ENCODE results near the gene RNLS. TPM values are rescaled to one million over a fixed set of nuclear protein-coding genes. Genes with fewer than 3 reads are reported as not detected.

RNLS gene
- total and polyA plus RNA-seq, 2 of the 8 experiments (the other 6 are each of a cell fraction or from before 2014, with no cell fraction given): 7.5 to 12.7 TPM

DNA sequence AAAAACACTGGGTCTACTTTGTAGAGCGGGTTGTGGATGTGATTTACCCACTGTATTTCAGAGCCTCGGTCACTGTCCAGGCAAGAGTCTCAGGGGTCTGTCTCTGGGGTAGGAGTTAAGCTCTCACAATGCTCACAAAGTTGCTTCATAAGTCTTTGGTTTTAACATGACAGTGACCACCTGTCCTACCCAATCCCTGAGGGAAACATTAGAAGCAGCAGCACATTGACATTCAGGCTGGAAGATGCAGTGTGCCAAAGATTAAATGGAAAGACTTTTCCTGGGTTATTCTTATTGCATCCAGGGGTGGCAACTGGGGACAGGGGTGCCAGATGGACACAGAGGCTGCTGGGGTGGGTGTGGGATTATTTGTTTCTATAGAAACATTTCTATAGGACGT is 330.0 kb downstream of the RNLS start (continued):
- TF ChIP-seq, protein P1, sequence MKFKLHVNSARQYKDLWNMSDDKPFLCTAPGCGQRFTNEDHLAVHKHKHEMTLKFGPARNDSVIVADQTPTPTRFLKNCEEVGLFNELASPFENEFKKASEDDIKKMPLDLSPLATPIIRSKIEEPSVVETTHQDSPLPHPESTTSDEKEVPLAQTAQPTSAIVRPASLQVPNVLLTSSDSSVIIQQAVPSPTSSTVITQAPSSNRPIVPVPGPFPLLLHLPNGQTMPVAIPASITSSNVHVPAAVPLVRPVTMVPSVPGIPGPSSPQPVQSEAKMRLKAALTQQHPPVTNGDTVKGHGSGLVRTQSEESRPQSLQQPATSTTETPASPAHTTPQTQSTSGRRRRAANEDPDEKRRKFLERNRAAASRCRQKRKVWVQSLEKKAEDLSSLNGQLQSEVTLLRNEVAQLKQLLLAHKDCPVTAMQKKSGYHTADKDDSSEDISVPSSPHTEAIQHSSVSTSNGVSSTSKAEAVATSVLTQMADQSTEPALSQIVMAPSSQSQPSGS (IDR thresholded peaks at IDR 0.05; ENCODE audit: low read length): no peak
- TF ChIP-seq CHD2 (IDR thresholded peaks at IDR 0.05; ENCODE audit: low read length) (no peak), HDAC2 (IDR thresholded peaks at IDR 0.05; ENCODE audit: borderline replicate concordance in 1 of 2, low read depth in 2 of 2, low read length in 2 of 2) (no peak), KDM4A (IDR thresholded peaks at IDR 0.05; ENCODE audit: low read depth, low read length, severe bottlenecking) (no peak), KDM1A (IDR thresholded peaks at IDR 0.05; ENCODE audit: borderline replicate concordance, low read length) (no peak), CREB1 (IDR thresholded peaks at IDR 0.05) (no peak), TBP (IDR thresholded peaks at IDR 0.05; ENCODE audit: low read depth, low read length) (no peak)
- TF ChIP-seq, protein P2, sequence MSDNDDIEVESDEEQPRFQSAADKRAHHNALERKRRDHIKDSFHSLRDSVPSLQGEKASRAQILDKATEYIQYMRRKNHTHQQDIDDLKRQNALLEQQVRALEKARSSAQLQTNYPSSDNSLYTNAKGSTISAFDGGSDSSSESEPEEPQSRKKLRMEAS (IDR thresholded peaks at IDR 0.05): no peak
